HG02798 (cell line): ENCODE data around the gene KRT20.
"Not testable (repeated sequence)": the region's sequence is repeated elsewhere in the genome, so short reads cannot be mapped to it uniquely, and the experiment has no call there.

Experiments
- ATAC-seq: cut with Tn5 transposase; IDR thresholded peaks from one replicate; pipeline ENCODE4 v1.9.1; 2021; ENCODE audit warnings: mild to moderate bottlenecking; ENCODE audit not compliant: unreplicated experiment, poor library complexity

The KRT20 gene

DNA sequence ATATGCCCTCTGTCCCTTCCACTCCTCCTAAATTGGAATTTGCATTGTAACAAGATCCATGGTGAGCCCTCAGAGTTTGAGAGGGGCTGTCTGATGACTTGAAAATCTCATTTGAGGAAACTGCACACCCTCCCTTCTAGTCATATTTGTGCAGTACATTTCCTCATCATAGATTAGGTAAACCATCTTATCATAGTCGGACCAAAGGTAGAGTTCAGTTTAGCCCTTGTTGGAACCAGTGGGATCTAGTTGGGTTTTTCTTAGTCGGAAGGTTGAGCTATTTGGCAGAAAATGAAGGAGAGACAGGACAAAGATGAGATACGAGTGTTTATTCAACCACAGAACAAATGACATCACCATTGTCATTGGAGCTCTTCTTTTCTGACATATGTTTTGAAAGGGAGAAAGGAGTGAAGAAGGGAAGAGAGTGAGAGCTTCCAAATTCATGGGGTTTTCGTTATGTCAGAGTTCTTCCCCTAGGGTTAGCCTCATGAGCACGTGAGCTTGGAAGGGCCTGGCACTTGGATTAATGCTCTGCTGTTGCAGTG is 15.8 kb upstream of the KRT20 start:
- no peak for ATAC-seq

DNA sequence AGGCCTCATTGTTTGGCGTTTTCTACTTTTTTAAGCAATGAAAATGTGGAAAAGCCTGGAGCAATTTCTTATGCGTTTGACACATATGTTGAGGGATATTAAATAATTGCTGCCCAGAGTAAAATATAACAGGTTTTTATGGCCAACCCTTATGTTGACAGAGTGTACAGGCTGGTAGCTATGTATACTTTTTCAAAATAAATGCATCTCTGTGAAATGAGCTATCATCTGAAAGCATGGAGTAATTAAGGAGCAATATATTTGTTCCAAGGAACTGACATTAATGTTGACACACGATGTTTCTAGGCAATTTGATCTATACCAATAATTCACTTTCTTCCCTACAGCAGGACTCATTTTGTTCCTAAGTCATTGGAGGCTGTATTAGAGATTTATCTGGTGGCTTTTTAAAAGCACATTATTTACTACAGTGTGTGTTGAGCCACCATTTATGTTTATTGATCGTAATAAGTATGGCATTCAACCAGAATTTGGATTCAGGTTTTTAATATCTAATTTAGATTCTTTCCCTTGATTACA is 11.9 kb upstream of the KRT20 start:
- ATAC-seq: no peak

DNA sequence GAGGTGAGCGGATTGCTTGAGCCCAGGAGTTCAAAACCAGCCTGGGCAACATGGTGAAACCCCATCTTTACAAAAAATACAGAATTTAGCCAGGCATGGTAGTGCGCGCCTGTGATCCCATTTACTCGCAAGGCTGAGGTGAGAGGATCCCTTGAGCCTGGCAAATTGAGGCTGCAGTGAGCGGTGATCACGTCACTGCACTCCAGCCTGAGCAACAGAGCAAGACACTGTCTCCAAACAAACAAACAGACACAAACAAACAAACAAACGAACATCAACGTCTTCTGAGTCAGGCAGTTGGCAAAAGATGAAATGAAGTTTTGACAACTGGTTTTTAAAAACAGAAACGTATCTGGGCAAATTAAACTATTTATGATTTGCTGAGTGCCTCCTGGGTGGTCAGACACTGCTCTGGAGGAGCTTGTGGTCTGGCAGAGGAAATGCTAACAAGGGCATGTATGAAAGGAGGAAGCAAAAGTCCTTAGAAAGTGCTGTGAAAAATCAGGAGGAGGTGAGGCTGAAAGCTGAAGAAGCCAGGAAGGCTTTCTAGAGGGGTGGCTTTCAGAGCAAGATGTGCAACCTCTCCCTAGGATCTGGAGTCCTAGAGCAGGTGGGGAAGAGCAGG is 10.2 kb upstream of the KRT20 start:
- no peak for ATAC-seq

DNA sequence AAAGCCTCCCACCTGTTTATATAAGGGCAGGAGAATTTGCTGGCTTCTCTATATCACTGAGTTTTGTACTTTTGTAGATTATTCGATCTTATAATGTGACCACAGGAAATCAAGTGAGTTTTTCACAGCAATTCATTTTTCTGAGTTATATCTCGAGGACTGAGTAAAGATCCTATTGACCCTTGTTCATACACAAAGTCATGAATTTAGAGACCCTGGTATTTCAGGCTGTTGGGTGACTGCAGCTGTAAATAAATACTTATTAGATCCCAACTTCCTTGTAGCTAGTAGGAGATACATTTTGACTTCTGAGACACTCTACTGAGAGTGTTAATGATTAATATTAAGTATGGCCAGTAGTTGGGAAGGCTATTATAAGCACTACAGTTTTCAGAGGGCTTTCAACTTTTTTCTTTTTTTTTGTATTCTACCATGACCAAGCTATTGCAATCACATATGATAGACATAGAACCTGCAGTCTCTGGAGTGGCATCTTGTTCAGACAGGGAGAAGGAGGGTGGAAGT is 3.2 kb upstream of the KRT20 start:
- no peak for ATAC-seq

DNA sequence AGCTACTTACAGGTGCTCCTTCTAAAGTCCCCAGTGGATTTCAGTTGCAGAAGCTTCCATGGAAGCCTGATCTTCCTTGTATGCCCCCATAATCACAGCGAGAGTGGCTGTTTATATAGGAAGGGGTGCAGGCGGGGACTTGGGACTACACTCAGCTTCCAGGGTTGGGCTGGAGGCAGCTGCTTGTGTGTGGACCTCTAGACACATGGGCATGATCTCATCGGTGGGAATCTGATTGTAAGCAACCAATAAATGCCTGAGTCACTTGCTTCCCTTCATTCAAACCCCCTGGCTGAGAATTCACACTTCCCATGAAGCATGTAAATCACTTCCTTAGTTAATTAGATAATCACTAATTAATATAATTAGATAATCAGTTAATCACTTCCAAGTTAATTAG is 1.0 kb upstream of the KRT20 start:
- no peak for ATAC-seq

DNA sequence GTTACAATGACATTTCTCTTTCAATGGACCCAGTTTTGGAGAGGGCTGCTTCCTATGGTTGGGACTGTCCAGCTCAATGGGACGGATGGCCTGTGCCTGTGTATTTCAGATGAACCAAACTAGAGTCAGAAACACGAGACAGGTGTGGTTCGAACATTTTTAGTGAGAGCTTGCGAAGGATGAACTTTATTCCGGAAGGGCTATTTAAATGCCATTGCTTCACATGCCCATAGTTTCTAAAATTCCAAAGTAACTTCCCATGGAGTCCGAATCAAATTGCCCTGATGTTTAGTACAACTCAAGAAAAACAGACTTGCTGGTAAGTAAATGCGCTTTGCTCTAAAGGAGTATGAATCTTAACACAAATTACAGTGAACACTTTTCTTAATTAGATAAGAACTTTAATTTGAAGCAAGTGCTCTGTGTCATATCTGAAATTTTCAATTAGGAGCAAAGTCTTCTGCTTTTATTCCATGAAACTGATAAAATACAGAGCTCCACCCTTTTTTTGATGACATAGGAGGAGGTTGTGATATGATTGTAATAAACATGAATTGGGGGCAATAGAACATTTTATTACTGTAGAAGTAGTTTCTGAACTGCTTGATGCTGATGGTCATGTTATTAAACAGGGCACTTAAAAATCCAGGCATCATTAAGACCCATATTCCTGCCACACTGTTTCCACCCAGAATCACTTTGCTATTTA is 1.3 kb downstream of the KRT20 start:
- no peak for ATAC-seq

DNA sequence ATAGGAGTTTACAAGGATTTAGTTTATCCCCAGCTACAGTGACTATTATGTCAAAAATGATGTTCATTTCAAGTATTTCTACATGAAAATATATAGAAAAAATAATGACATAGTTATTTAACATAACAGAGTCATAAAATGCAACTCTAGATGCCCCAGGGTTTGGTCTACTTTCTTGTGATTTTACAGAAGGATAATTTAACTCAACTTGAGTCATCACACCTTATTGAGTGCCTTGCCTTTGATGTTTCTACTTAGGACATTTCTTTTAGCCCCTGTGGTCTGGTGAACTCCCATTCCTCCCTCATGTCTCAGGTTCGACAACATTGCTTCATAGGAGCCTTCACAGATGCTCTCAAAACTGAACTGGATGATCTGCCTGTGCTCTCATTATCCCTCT is 2.0 kb downstream of the KRT20 start:
- ATAC-seq: no peak

DNA sequence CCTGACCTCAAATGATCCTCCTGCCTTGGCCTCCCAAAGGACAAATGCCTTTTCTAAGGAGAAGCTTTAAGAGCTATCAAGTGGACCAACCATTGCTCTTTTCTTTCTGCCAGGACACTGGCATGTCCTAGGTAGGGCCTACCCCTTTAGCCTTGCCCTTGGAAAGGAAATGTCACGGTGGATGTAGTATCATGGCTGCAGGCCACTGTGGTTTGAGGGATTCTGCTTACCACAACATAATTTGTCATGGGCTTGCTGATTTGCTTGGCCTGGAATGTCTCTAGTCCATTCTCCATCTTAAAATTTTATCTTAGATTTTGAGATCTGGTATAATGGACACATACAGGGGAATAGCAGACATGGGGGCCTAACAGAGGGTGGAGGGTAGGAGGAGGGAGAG is 6.0 kb downstream of the KRT20 start:
- ATAC-seq: no peak

DNA sequence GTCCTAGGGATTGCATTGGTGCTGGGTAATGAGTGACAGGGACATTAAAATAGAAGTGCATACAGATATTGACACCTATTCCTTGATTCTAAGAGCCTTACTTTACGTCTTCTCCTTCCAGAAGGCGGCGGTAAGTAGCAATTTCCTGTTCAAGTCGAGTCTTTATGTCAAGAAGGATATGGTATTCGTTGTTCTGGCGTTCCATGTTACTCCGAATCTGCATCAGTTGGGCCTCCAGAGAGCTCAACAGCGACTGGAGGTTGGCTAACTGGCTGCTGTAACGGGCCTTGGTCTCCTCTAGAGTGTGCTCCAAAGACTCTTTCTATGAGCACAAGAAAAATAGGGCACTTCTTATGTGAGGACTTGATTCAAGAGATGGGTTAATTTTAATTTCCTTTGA is 7.0 kb downstream of the KRT20 start:
- ATAC-seq: no peak

DNA sequence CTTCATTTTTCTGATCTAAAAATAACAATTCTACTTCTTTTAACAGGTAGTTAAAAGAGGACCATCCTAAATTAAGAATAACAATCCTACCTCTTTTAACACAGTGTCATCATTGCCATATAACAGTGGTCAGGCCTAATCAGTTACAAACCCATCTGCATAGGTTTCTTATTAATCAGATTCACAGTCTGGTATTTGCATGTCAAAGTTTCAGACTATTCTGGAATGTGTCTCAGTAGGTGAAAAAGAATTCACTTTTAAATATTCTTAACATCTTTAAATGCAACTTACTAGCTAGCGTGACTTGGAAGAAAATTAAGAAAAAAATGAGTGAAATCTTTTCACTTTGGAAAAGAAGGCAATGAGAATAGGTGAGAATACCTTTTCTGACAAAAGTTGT is 11.2 kb downstream of the KRT20 start:
- no peak for ATAC-seq

DNA sequence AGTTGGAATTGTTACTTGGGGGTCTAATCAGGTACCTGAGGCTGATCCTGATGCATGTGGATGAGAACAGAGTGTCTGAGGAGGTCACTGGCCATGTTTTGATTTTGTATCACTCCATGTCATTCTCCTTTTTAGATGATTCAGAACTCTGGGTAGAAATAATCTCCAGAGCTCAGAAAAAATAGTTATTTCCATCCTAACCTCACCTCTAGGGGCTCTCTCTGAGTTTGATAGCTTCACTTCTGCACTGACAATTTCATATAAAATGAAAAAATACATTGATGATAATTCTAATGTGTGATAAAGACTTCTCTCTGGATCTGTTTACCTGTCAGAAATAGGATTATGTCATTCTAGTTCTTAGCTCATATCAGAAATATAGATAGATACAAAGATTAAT is 11.8 kb downstream of the KRT20 start:
- ATAC-seq: no peak

DNA sequence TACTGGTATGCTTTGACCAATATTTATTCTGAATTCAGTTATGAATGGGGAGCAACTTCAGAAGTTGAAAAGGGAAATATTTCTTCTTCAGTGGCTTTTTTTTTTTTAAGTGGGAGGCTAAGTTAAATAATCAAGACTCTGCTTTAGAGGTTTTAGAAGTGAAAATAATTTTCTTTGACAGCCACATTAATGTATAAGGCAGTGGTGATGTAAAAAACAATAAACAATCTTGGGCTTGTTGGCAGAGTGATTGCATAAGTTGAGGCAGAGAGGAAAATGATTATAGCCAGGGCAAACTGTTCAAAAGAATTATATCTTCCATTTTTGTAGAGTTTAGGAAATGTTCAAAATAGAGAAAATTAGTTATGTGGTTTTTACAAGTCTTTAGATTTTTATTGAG is 12.6 kb downstream of the KRT20 start:
- ATAC-seq: no peak

DNA sequence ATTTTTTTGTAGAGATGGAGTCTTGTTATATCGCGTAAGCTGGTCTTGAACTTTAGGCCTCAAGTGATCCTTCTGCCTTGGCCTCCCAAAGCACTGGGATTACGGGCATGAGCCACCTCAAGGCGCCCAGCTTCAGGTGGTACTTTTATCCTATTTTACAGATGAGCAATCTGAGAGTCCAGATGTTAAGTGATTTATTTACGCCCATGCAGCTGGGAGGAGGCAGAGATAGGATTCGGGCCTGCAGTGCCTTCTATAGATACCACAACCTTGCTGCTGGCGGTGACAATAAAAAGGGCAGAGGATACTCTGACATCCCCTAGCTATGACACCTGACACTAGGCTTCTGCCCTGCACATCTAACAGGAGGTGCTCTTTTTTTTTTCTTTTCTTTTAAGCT is 13.7 kb downstream of the KRT20 start:
- no peak for ATAC-seq

DNA sequence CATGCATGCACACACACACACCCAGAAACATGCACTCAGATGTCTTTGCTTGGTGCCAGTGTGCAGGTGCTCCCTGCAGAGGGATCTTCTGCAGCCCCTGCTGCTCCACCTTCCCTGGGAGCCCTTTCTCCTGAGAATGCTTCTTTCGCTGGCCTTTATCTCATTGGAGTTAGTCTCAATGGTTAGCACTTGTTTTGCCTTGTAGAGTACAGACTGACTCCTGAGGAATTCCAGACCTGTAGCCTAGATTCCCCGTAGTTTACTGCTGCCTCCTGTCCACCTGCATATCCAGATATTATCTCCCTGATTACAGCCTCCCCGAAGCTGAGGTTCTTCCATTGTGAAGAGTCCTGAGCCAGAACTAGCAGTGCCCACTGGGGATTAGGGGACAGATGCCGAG is 14.9 kb downstream of the KRT20 start:
- ATAC-seq: no peak

DNA sequence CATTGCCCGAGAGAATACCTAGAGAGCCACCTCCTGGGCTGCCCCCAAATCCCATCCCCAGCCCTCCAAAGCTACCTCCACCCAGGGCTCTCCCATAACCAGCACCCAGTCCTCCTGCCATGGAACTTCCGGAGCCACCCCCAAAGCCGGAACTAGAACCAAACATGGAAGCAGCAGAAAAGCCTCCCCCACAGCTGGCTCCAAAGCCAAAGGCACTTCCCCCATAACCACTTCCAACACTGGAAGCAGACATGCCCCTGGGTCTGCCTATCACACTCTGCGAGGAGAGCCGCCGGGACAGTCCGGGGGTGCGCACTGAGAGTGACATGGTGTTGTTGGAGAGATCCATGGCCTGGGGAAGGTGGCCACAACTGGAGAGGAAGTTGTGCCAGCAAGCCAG is 18.2 kb downstream of the KRT20 start, which contains the start of gene KRT12:
Gene KRT12 (minus strand): TSS at position 386 of the 400 bp plus-strand sequence. CDS start 37 bp downstream, at position 349.
- no peak for ATAC-seq

DNA sequence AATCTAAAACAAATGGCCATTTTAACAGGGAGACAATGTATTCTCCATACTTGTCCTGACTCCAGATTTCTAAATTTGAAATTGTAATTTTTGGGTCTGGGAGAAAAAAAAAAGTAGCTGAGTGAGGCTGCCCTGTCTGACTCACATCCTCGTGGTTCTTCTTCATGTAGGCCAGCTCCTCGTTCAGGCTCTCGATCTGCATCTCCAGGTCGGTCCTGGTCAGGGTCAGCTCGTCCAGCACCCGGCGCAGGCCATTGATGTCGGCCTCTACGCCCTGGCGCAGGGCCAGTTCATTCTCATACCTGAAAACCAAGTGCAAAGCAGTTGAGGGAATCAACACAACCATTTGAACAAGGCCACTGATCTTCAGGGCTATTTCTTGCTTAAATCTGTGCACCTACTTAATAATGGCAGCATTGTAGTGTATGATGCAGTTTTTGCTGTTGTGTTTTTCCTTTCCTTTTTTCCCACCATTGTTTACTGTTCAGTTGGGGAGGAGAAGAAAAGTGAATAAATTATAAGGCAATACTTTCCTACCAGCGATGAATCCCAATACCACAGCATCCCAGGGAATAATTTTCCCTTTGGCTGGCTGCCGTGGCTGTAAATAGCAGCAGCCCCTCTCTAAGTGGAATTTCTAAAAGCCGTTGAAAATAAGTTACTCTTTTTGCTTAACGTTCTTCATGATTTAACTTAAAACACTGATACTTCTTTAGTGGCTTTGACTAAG is 20.2 kb downstream of the KRT20 start:
- ATAC-seq: no peak

DNA sequence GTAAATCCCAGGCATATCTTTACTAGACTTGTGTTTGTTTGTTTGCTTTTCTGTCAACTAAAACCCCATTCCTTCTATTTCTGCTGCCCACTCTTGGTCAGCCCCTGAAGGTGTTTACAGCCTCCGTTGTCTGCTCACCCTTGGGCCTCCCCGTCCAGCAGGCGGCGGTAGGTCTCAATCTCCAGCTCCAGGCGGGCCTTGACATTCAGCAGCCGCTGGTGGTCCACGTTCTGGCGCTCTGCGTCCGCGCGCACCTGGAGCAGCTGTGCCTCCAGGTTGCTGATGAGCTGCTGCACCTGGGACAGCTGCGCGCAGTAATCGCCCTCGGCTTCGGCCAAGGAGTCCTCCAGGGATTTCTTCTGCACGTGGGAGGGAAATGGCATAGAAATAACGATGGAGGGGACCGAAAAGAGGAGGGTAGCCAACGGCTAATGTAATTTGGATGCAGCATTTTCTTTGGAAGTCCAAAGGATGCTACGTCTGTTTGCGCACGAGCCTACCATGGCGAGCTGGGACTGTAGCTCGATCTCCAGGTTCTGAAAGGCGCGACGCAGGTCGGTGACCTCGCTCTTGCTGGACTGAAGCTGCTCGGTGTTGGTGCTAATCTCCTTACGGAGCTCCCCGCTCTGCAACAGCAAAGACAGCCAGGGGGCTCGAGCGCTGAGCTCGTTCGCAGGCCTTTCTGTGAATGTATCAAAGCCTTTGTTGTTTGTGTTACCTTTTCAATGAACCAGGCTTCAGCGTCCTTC is 21.9 kb downstream of the KRT20 start:
- no peak for ATAC-seq

DNA sequence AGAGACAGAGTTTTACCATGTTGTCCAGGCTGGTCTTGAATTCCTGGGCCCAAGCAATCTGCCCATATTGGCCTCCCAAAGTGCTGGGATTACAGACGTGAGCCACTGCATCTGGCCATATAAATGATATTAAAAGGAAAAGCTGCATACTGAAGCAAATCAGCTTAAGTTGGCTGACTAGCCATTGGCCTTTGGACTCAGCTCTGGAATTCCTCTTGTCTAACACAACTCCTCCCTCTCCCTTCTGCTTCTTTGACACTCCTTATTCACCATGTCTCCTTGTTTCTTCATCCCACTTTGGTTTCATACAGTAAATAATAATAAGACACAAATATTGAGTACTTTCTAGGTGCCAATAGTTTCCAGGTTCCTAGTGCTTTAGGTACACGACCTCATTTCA is 25.5 kb downstream of the KRT20 start:
- ATAC-seq: no peak

DNA sequence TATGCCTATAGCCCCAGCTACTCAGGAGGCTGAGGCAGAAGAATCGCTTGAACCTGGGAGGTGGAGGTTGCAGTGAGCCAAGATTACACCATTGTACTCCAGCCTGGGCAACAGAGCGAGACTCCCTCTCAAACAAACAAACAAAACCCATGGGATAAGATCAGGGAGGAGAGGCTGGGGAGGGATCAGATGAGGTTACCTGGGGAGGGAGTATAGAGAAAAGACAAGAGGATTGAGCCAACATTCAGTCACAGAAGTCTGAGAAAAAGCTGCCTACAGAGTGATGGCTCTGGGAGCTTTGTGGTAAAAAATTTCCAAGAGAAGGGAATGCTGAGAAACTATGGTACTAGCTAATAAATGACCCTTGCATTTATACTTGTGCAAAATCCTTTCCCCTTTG is 26.4 kb downstream of the KRT20 start:
- not testable (repeated sequence) for ATAC-seq

DNA sequence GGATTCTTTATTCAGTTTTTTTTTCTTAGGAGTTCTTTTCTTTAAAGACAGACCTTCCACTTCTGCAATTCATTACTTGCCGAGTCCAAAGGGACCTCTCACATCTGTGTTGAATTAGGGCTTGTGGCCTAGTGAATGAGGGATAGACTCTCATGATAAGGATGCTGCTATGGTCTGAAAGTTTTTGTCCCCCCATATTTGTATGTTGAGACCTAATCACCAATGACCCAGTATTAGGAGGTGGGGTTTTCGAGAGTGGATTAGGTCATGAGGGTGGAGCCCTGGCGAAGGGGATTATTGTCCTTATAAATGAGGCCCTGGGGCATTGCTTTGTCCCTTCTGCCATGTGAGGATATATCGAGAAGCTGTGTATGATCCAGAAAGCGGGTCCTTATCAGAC is 27.5 kb downstream of the KRT20 start:
- no peak for ATAC-seq
